GM23338 (cell line): ENCODE measurements around the gene SMIM44. TPM values are rescaled to one million over a fixed set of nuclear protein-coding genes. Genes with fewer than 3 reads are reported as not detected.

Experiments used
- ATAC-seq: fragments of 200-7000 bp; cut with Tn5 transposase; 3 replicates; pipeline ENCODE4 v1.9.1; 2020
- DNase-seq: peaks from one replicate; pipeline ENCODE4 v3.0.0-alpha.2; 2015; ENCODE audit warnings: low spot score
- H2AFZ ChIP-seq: fragments of 200-600 bp; sonication (generic); 2 replicates; pipeline ENCODE4 v1.8.0; 2016; ENCODE audit warnings: antibody characterized with exemption, mild to moderate bottlenecking, moderate library complexity
- H3F3A ChIP-seq: fragments of 200-600 bp; sonication (generic); replicated peaks from 2 replicates; pipeline ENCODE4 v1.8.0; 2017; ENCODE audit warnings: antibody characterized with exemption, mixed run types, low read depth
- H3K27ac ChIP-seq: fragments of 200-600 bp; sonication (generic); 2 replicates; pipeline ENCODE4 v1.6.1; 2016; ENCODE audit warnings: low read depth
- H3K27me3 ChIP-seq: fragments of 200-600 bp; sonication (generic); 2 replicates; pipeline ENCODE4 v1.8.0; 2016; ENCODE audit warnings: mild to moderate bottlenecking, mixed run types, moderate library complexity; ENCODE audit not compliant: insufficient read depth
- H3K36me3 ChIP-seq: fragments of 200-600 bp; sonication (generic); 2 replicates; pipeline ENCODE4 v1.8.0; 2016; ENCODE audit warnings: mild to moderate bottlenecking; ENCODE audit not compliant: insufficient read depth
- H3K4me1 ChIP-seq: fragments of 200-600 bp; sonication (generic); 2 replicates; pipeline ENCODE4 v1.8.0; 2016; ENCODE audit warnings: mild to moderate bottlenecking, moderate library complexity; ENCODE audit not compliant: insufficient read depth
- H3K4me2 ChIP-seq: fragments of 200-600 bp; sonication (generic); 2 replicates; pipeline ENCODE4 v1.7.1; 2017; ENCODE audit warnings: mixed run types
- H3K4me3 ChIP-seq: fragments of 200-600 bp; sonication (generic); 2 replicates; pipeline ENCODE4 v1.6.1; 2016; ENCODE audit warnings: mixed run types
- H3K79me2 ChIP-seq: fragments of 200-600 bp; sonication (generic); replicated peaks from 2 replicates; pipeline ENCODE4 v1.8.0; 2017; ENCODE audit warnings: mild to moderate bottlenecking; ENCODE audit not compliant: insufficient read depth
- H3K9me2 ChIP-seq: fragments of 200-600 bp; sonication (generic); 2 replicates; pipeline ENCODE4 v1.8.0; 2017; ENCODE audit not compliant: insufficient read depth
- H4K20me1 ChIP-seq: fragments of 200-600 bp; sonication (generic); replicated peaks from 2 replicates; pipeline ENCODE4 v1.8.0; 2017; ENCODE audit warnings: mild to moderate bottlenecking; ENCODE audit not compliant: insufficient read depth
- H3K27ac Mint-ChIP-seq: 2 replicates; pipeline ENCODE4 v1.8.0; 2020; ENCODE audit warnings: inconsistent platforms, mild to moderate bottlenecking, moderate library complexity, mixed read lengths
- H3K27me3 Mint-ChIP-seq: 3 replicates; pipeline ENCODE4 v1.8.0; 2022; ENCODE audit warnings: low read depth, mild to moderate bottlenecking, moderate library complexity, mixed read lengths, inconsistent platforms; ENCODE audit not compliant: insufficient read depth, poor library complexity
- H3K36me3 Mint-ChIP-seq: 3 replicates; pipeline ENCODE4 v1.8.0; 2021; ENCODE audit warnings: low read depth, mild to moderate bottlenecking, inconsistent platforms, moderate library complexity, mixed read lengths
- H3K4me1 Mint-ChIP-seq: 3 replicates; pipeline ENCODE4 v1.8.0; 2020; ENCODE audit warnings: mild to moderate bottlenecking, inconsistent platforms, mixed read lengths
- H3K4me3 Mint-ChIP-seq: 3 replicates; pipeline ENCODE4 v1.8.0; 2021; ENCODE audit warnings: moderate library complexity, mild to moderate bottlenecking, inconsistent platforms, mixed read lengths
- H3K9me3 Mint-ChIP-seq: 3 replicates; pipeline ENCODE4 v1.8.0; 2020; ENCODE audit warnings: moderate library complexity, mild to moderate bottlenecking, inconsistent platforms, mixed read lengths
- CREB1 ChIP-seq: fragments of 250-450 bp; sonication (Bioruptor Pico); IDR thresholded peaks from 2 replicates; pipeline ENCODE4 v1.5.0; 2020; ENCODE audit warnings: low read depth, mild to moderate bottlenecking, moderate library complexity
- ETS1 ChIP-seq: IDR thresholded peaks from 2 replicates; pipeline ENCODE4 v1.6.1; 2016; ENCODE audit warnings: antibody characterized with exemption
- EZH2 ChIP-seq: fragments of 200-600 bp; sonication (generic); IDR thresholded peaks from one replicate; pipeline ENCODE4 v1.8.0; 2017; ENCODE audit warnings: antibody characterized with exemption, mild to moderate bottlenecking, low read depth; ENCODE audit not compliant: unreplicated experiment
- EZH2phosphoT487 ChIP-seq: fragments of 200-600 bp; sonication (generic); IDR thresholded peaks from one replicate; pipeline ENCODE4 v1.8.1; 2018; ENCODE audit warnings: antibody characterized with exemption; ENCODE audit not compliant: unreplicated experiment
- JUNB ChIP-seq: IDR thresholded peaks from one replicate; pipeline ENCODE4 v1.6.1; 2016; ENCODE audit warnings: antibody characterized with exemption; ENCODE audit not compliant: unreplicated experiment
- POLR2AphosphoS5 ChIP-seq: IDR thresholded peaks from 2 replicates; pipeline ENCODE4 v1.6.1; 2016; ENCODE audit warnings: antibody characterized with exemption, low read depth
- ZNF114 ChIP-seq: fragments of 250-450 bp; sonication (Bioruptor Pico); IDR thresholded peaks from 2 replicates; pipeline ENCODE4 v1.5.0; 2020; ENCODE audit warnings: mild to moderate bottlenecking, moderate library complexity
- ZNF331 ChIP-seq: fragments of 250-450 bp; sonication (Bioruptor Pico); IDR thresholded peaks from 2 replicates; pipeline ENCODE4 v1.5.0; 2020; ENCODE audit warnings: low read depth, mild to moderate bottlenecking, moderate library complexity
- polyA plus RNA-seq: library from polyadenylated mRNA; unstranded; fragments of >200 nt; fragmentation: Nextera tagmentation; extraction: Ambion mirVana; gene quantifications from 2 replicates; pipeline ENCODE4 v1.2.1, GENCODE V29; 2016
- total RNA-seq: library from RNA; depleted of rRNA; stranded (reverse); fragments of >200 nt; shearing (Covaris generic); gene quantifications from 2 replicates; pipeline ENCODE4 v1.2.3, GENCODE V29; 2014
- TF ChIP-seq, protein P1 (sequence below): IDR thresholded peaks from one replicate; pipeline ENCODE4 v1.6.1; 2018; ENCODE audit warnings: antibody characterized with exemption; ENCODE audit not compliant: unreplicated experiment

Gene SMIM44
- total and polyA plus RNA-seq, 2 experiments from 2014 or later, result not detected

DNA sequence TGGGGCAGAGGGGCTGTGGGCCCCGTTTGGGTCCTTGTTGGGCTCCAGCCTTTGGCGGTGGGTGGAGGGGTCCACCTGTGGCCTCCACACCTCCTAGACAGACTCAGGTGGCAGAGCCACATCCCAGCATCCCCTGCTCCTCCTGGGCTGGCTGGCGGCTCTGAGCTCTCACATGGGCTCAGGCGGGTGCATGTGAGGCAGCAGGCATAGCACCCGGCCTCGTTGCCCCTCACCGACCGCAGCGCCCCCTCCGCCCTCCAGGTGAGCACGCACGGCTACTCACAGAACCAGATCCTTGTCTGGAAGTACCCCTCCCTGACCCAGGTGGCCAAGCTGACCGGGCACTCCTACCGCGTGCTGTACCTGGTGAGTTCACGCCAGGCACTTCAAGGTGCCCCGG, 49.8 kb upstream of the SMIM44 start:
- Histone ChIP-seq H3K4me3 (no peak overlapping the region), H4K20me1 (no peaks in the 10 kb centered on the region; the same call in 1 of the 2 replicates), H3K27ac (no peak overlapping the region), H2AFZ (no peak overlapping the region), H3F3A (no peaks in the 10 kb centered on the region), H3K27me3 (no peaks in the 10 kb centered on the region), H3K9me2 (no peaks in the 10 kb centered on the region), H3K4me2 (no peak overlapping the region), H3K4me1 (no peaks in the 10 kb centered on the region), H3K36me3 (no peaks in the 10 kb centered on the region), H3K79me2 (no peaks in the 10 kb centered on the region)
- peaks cover 27% of the 10 kb centered on the region for H3K36me3 Mint-ChIP-seq
- no peaks in the 10 kb centered on the region for H3K9me3 Mint-ChIP-seq
- peaks cover 16% of the 10 kb centered on the region for H3K27me3 Mint-ChIP-seq
- DNase-seq, result no peak
- no peak for ATAC-seq
- no peak overlapping the region for H3K27ac Mint-ChIP-seq
- TF ChIP-seq EZH2phosphoT487, result no peak
- no peak for TF ChIP-seq EZH2
- no peak for TF ChIP-seq CREB1 (CRISPR knock-in tag)
- TF ChIP-seq, protein P1, sequence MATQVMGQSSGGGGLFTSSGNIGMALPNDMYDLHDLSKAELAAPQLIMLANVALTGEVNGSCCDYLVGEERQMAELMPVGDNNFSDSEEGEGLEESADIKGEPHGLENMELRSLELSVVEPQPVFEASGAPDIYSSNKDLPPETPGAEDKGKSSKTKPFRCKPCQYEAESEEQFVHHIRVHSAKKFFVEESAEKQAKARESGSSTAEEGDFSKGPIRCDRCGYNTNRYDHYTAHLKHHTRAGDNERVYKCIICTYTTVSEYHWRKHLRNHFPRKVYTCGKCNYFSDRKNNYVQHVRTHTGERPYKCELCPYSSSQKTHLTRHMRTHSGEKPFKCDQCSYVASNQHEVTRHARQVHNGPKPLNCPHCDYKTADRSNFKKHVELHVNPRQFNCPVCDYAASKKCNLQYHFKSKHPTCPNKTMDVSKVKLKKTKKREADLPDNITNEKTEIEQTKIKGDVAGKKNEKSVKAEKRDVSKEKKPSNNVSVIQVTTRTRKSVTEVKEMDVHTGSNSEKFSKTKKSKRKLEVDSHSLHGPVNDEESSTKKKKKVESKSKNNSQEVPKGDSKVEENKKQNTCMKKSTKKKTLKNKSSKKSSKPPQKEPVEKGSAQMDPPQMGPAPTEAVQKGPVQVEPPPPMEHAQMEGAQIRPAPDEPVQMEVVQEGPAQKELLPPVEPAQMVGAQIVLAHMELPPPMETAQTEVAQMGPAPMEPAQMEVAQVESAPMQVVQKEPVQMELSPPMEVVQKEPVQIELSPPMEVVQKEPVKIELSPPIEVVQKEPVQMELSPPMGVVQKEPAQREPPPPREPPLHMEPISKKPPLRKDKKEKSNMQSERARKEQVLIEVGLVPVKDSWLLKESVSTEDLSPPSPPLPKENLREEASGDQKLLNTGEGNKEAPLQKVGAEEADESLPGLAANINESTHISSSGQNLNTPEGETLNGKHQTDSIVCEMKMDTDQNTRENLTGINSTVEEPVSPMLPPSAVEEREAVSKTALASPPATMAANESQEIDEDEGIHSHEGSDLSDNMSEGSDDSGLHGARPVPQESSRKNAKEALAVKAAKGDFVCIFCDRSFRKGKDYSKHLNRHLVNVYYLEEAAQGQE, result no peak
- no peak for TF ChIP-seq ZNF114 (CRISPR knock-in tag)
- TF ChIP-seq JUNB, result no peak
- no peak for TF ChIP-seq ZNF331 (CRISPR knock-in tag)
- TF ChIP-seq ETS1, result no peak
- no peak for TF ChIP-seq POLR2AphosphoS5
- no peaks in the 10 kb centered on the region for H3K4me1 Mint-ChIP-seq
- no peak overlapping the region for H3K4me3 Mint-ChIP-seq

- Mint-ChIP-seq H3K9me3 (no peaks in the 10 kb centered on the region), H3K27ac (no peak overlapping the region)
- ATAC-seq, result no peak
Measured at GRCh38 chr19:3532154-3532786, 49.0 kb upstream of the SMIM44 start.

More at GRCh38 chr19:3532154-3532786, 49.0 kb upstream of the SMIM44 start:
- no peaks in the 10 kb centered on the region for H3K4me1 ChIP-seq
- no peak overlapping the region for H2AFZ ChIP-seq
- Mint-ChIP-seq H3K4me3 (no peak overlapping the region), H3K4me1 (no peaks in the 10 kb centered on the region), H3K36me3 (peaks cover 26% of the 10 kb centered on the region), H3K27me3 (peaks cover 9% of the 10 kb centered on the region)
- H3K27me3 ChIP-seq, result no peaks in the 10 kb centered on the region
- H3K4me2 ChIP-seq, result no peak overlapping the region
- H3K79me2 ChIP-seq, result no peaks in the 10 kb centered on the region
- H3F3A ChIP-seq, result no peaks in the 10 kb centered on the region
- no peaks in the 10 kb centered on the region for H3K36me3 ChIP-seq
- no peaks in the 10 kb centered on the region for H3K9me2 ChIP-seq
- TF ChIP-seq ZNF331 (CRISPR knock-in tag), result no peak
- TF ChIP-seq, protein P1, result no peak
- H3K4me3 ChIP-seq, result no peak overlapping the region
- no peak for DNase-seq
- H4K20me1 ChIP-seq, result no peaks in the 10 kb centered on the region
- no peak overlapping the region for H3K27ac ChIP-seq
